IMR-90 (cell line): ENCODE data around the gene CHRM1. TPM values are rescaled to one million over a fixed set of nuclear protein-coding genes. Genes with fewer than 3 reads are reported as not detected.

Source experiments
- ATAC-seq: fragments of 200-7000 bp; cut with Tn5 transposase; 2 replicates; pipeline ENCODE4 v1.9.1; 2020; ENCODE audit warnings: low read depth, mild to moderate bottlenecking, moderate library complexity
- BruUV-seq: library from RNA; stranded (reverse); fragments of 400-500 nt; replicated peaks from 2 replicates; lab custom pipeline; 2021; lab: Mats Ljungman, UMichigan
- CTCF ChIA-PET: fragments of 300-600 bp; formaldehyde crosslinking; extraction: SDS; loops from one replicate; lab custom pipeline; 2021; ENCODE audit warnings: antibody characterized with exemption; lab: Yijun Ruan, JAX
- POLR2A ChIA-PET: fragments of 300-600 bp; sonication (Branson Sonifier 250); formaldehyde crosslinking; loops from one replicate; lab custom pipeline; 2022; ENCODE audit warnings: antibody characterized with exemption; ENCODE audit not compliant: unreplicated experiment; lab: Charles Lee
- DNase-seq: peaks from one replicate; pipeline ENCODE4 v3.0.0; 2013
- H2AFZ ChIP-seq: replicated peaks from 2 replicates; pipeline ENCODE3; 2013; ENCODE audit warnings: low read length, mild to moderate bottlenecking; ENCODE audit not compliant: poor library complexity
- H2AK5ac ChIP-seq: 2 replicates; pipeline ENCODE4 v1.6.1; 2013; ENCODE audit warnings: low read depth, low read length, inconsistent platforms
- H2AK9ac ChIP-seq: replicated peaks from 2 replicates; pipeline ENCODE3; 2013; ENCODE audit warnings: mild to moderate bottlenecking, low read depth, low read length, moderate library complexity; ENCODE audit not compliant: poor library complexity
- H2BK120ac ChIP-seq: 2 replicates; pipeline ENCODE4 v1.6.1; 2013; ENCODE audit warnings: low read depth, low read length, inconsistent platforms
- H2BK15ac ChIP-seq: 3 replicates; pipeline ENCODE4 v1.6.1; 2013; ENCODE audit warnings: low read depth, low read length, inconsistent platforms
- H2BK20ac ChIP-seq: 2 replicates; pipeline ENCODE4 v1.6.1; 2013; ENCODE audit warnings: low read depth, mild to moderate bottlenecking, inconsistent platforms, low read length, moderate library complexity
- H2BK5ac ChIP-seq: 2 replicates; pipeline ENCODE4 v1.6.1; 2013; ENCODE audit warnings: mild to moderate bottlenecking, low read depth, low read length, inconsistent platforms; ENCODE audit not compliant: poor library complexity, severe bottlenecking
- H3K14ac ChIP-seq: replicated peaks from 2 replicates; pipeline ENCODE4 v1.6.1; 2013; ENCODE audit warnings: low read depth, low read length, inconsistent platforms
- H3K18ac ChIP-seq: 2 replicates; pipeline ENCODE4 v1.6.1; 2013; ENCODE audit warnings: low read depth, low read length, control low read depth
- H3K23ac ChIP-seq: 2 replicates; pipeline ENCODE4 v1.6.1; 2013; ENCODE audit warnings: low read depth, low read length, inconsistent platforms
- H3K27ac ChIP-seq: 2 replicates; pipeline ENCODE4 v1.5.1; 2013; ENCODE audit warnings: mild to moderate bottlenecking, control low read depth, low read length; ENCODE audit not compliant: insufficient read depth
- H3K27me3 ChIP-seq: 2 replicates; pipeline ENCODE4 v1.6.1; 2013; ENCODE audit warnings: low read length; ENCODE audit not compliant: control insufficient read depth, insufficient read depth
- H3K36me3 ChIP-seq: 2 replicates; pipeline ENCODE4 v1.6.1; 2013; ENCODE audit warnings: low read length, mixed read lengths; ENCODE audit not compliant: control insufficient read depth, insufficient read depth
- H3K4ac ChIP-seq: 2 replicates; pipeline ENCODE4 v1.6.1; 2013; ENCODE audit warnings: low read depth, low read length, inconsistent platforms
- H3K4me1 ChIP-seq: 2 replicates; pipeline ENCODE4 v1.6.1; 2013; ENCODE audit warnings: low read length, mixed read lengths; ENCODE audit not compliant: control insufficient read depth, insufficient read depth
- H3K4me2 ChIP-seq: 2 replicates; pipeline ENCODE4 v1.6.1; 2013; ENCODE audit warnings: low read depth, mild to moderate bottlenecking, control low read depth, low read length, moderate library complexity
- H3K4me3 ChIP-seq: 2 replicates; pipeline ENCODE4 v1.5.1; 2013; ENCODE audit warnings: low read depth, mild to moderate bottlenecking, control low read depth, low read length, moderate library complexity; ENCODE audit not compliant: insufficient read depth
- H3K56ac ChIP-seq: 2 replicates; pipeline ENCODE4 v1.6.1; 2013; ENCODE audit warnings: low read length, inconsistent platforms; ENCODE audit not compliant: insufficient read depth; ENCODE audit errors: extremely low read depth
- H3K79me1 ChIP-seq, 2 experiments: 2 replicates each; pipeline ENCODE4 v1.6.1; 2013; ENCODE audit warnings: low read length in 2 of 2, inconsistent platforms in 1 of 2, low read depth in 1 of 2
- H3K9ac ChIP-seq: 2 replicates; pipeline ENCODE4 v1.6.1; 2013; ENCODE audit warnings: low read depth, low read length, control low read depth
- H3K9me1 ChIP-seq: 2 replicates; pipeline ENCODE4 v1.6.1; 2013; ENCODE audit warnings: low read length, inconsistent platforms; ENCODE audit not compliant: insufficient read depth
- H3K9me3 ChIP-seq: 2 replicates; pipeline ENCODE4 v1.6.1; 2013; ENCODE audit warnings: low read length; ENCODE audit not compliant: control insufficient read depth, insufficient read depth
- H4K20me1 ChIP-seq: 2 replicates; pipeline ENCODE4 v1.6.1; 2013; ENCODE audit warnings: low read length, inconsistent platforms; ENCODE audit not compliant: insufficient read depth
- H4K5ac ChIP-seq: 2 replicates; pipeline ENCODE4 v1.6.1; 2013; ENCODE audit warnings: mild to moderate bottlenecking, low read depth, low read length, control low read depth
- H4K8ac ChIP-seq, 2 experiments: 2 replicates each; pipeline ENCODE4 v1.6.1; 2013; ENCODE audit warnings: low read depth in 2 of 2, low read length in 2 of 2, control low read depth in 1 of 2, inconsistent platforms in 1 of 2
- H4K91ac ChIP-seq: 2 replicates; pipeline ENCODE4 v1.6.1; 2013; ENCODE audit warnings: low read depth, low read length, inconsistent platforms; ENCODE audit not compliant: insufficient read depth
- CEBPB ChIP-seq: IDR thresholded peaks from 2 replicates; pipeline ENCODE4 v1.6.1; 2012; ENCODE audit warnings: low read depth, low read length, improper control_type of control experiment
- CHD1 ChIP-seq: IDR thresholded peaks from 2 replicates; pipeline ENCODE4 v1.6.1; 2012; ENCODE audit warnings: low read depth, low read length, improper control_type of control experiment
- CTCF ChIP-seq: conservative IDR thresholded peaks from 2 replicates; pipeline ENCODE4 v1.5.1; 2012; ENCODE audit warnings: mild to moderate bottlenecking, low read depth, low read length, improper control_type of control experiment
- MAFK ChIP-seq: IDR thresholded peaks from 2 replicates; pipeline ENCODE4 v1.6.1; 2012; ENCODE audit warnings: low read depth, low read length, improper control_type of control experiment
- NFE2L2 ChIP-seq: fragments of 150-350 bp; IDR thresholded peaks from 2 replicates; pipeline ENCODE4 v1.6.1; 2016; ENCODE audit warnings: low read depth, mild to moderate bottlenecking, low read length
- RCOR1 ChIP-seq: IDR thresholded peaks from 2 replicates; pipeline ENCODE4 v1.6.1; 2012; ENCODE audit warnings: mild to moderate bottlenecking, low read length, improper control_type of control experiment; ENCODE audit not compliant: insufficient replicate concordance
- RFX5 ChIP-seq: IDR thresholded peaks from 2 replicates; pipeline ENCODE4 v1.8.0; 2012; ENCODE audit warnings: low read depth, mild to moderate bottlenecking, low read length, moderate library complexity
- WGBS, 2 experiments: methylation state at CpG; one replicate each; pipeline versions ENCODE4 v1.1.5 to v1.1.7; 2013; ENCODE audit warnings: missing lambda C conversion rate in 2 of 2; ENCODE audit not compliant: insufficient read length in 1 of 2; ENCODE audit errors: extremely low coverage in 2 of 2; 5-methylcytosine and 5-hydroxymethylcytosine counted together
- dilution Hi-C: fragments of 300-500 bp; cut with HindIII; formaldehyde crosslinking; loops from one replicate; pipeline ENCODE4 v1.14.3; 2018; ENCODE audit warnings: low sequenced_read_pairs; ENCODE audit not compliant: unreplicated experiment
- in situ Hi-C: fragments of 300-500 bp; cut with MboI; formaldehyde crosslinking; loops from 3 replicates; pipeline ENCODE4 v1.14.3; 2019; ENCODE audit warnings: low sequenced_read_pairs, inconsistent platforms, mixed read lengths
- intact Hi-C: fragments of 100-400 bp; cut with micrococcal nuclease; formaldehyde crosslinking; loops from 2 replicates; pipeline ENCODE4 v1.10.0; 2022
- polyA plus RNA-seq, 3 experiments: library from polyadenylated mRNA; depleted of rRNA; stranded (reverse); fragments of >200 nt; gene quantifications; 2 replicates each; pipeline ENCODE4 v1.2.3, GENCODE V29; 2012; ENCODE audit warnings: low replicate concordance in 1 of 3
- total RNA-seq: library from RNA; depleted of rRNA; stranded (reverse); fragments of >200 nt; gene quantifications from 2 replicates; pipeline ENCODE4 v1.2.3, GENCODE V29; 2012

The CHRM1 gene
- total and polyA plus RNA-seq, 2 of the 4 experiments (the other 2 are of a cell fraction), result not detected

GRCh38 chr11:62908468-62909072 lies 12.6 kb downstream of the CHRM1 start:
- ChIA-PET POLR2A (no interaction called here), CTCF (interaction anchor here (0.7 to 1.2 kb wide), 3 partner anchors 13 to 115 kb away, joined by 3 to 7 read pairs (median 3); partner anchors contain the start of gene CHRM1)
- no peak overlapping the region for H3K4me3 ChIP-seq
- in situ Hi-C loops (loop anchor here (5.0 to 10.0 kb wide), 2 partner anchors 114 to 296 kb away; no protein-coding TSS in a partner anchor), dilution Hi-C loops (no loop called here), intact Hi-C loops (loop anchor here (1.0 kb wide), 1 partner anchor 116 kb away; no protein-coding TSS in a partner anchor)
- no peak overlapping the region for H2AFZ ChIP-seq
- no peak overlapping the region for H3K4me2 ChIP-seq
- no peak overlapping the region for H2BK120ac ChIP-seq
- ATAC-seq (no peak), DNase-seq (no peak)
- TF ChIP-seq RCOR1 (no peak), MAFK (no peak), RFX5 (no peak), CEBPB (no peak), NFE2L2 (no peak), CTCF (no peak), CHD1 (no peak)
- H3K56ac ChIP-seq, result no peak overlapping the region
- no peaks in the 10 kb centered on the region for H3K36me3 ChIP-seq
- H2AK5ac ChIP-seq, result no peak overlapping the region
- no peak overlapping the region for H4K8ac ChIP-seq
- H3K9me3 ChIP-seq, result no peaks in the 10 kb centered on the region
- no peaks in the 10 kb centered on the region for H4K20me1 ChIP-seq
- H2BK5ac ChIP-seq, result no peak overlapping the region
- H3K4me1 ChIP-seq, result no peaks in the 10 kb centered on the region
- 100% methylated on average over 1 of the region's 9 CpGs; no CpG with 5 or more reads in 1 of the 2 experiments for WGBS, 2 experiments
- no peak overlapping the region for H4K91ac ChIP-seq
- H3K18ac ChIP-seq, result no peak overlapping the region
- H3K27me3 ChIP-seq, result peaks cover 7% of the 10 kb centered on the region; the same call in 1 of the 2 replicates
- H3K9ac ChIP-seq, result no peak overlapping the region
- no peak overlapping the region for H2AK9ac ChIP-seq
- no peak overlapping the region for H2BK15ac ChIP-seq
- H4K5ac ChIP-seq, result no peak overlapping the region
- no peaks in the 10 kb centered on the region for H3K79me1 ChIP-seq
- H3K14ac ChIP-seq, result no peak overlapping the region
- no peak overlapping the region for H3K4ac ChIP-seq
- no peak overlapping the region for H2BK20ac ChIP-seq
- no peak overlapping the region for H3K27ac ChIP-seq
- H3K9me1 ChIP-seq, result no peaks in the 10 kb centered on the region
- H3K23ac ChIP-seq, result no peak overlapping the region
- no TSS peak for BruUV-seq
